ENCODE measurements around the gene MYCT1.

DNA sequence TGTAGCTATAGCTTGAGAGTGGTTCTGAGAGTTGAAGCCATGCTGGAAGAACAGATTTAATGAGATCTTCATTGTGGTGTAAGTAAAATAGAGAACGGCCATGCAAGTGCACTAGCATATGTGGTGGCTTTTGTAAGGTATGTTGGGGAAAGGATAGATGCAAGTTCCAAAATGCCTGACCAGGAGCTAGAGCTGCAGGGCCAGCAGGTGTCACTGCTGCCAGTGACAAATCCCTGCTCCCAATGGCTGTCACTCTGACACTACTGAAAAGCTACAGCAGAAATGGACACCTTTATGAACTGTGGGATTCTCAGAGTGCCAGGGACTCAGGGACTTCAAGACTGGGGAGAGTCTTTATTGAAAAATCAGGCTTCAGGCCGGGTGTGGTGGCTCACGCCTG lies 29.8 kb downstream of the MYCT1 start:
- TF ChIP-seq POLR2A (IDR thresholded peaks at IDR 0.05) = no peak
- TF ChIP-seq, protein P1, sequence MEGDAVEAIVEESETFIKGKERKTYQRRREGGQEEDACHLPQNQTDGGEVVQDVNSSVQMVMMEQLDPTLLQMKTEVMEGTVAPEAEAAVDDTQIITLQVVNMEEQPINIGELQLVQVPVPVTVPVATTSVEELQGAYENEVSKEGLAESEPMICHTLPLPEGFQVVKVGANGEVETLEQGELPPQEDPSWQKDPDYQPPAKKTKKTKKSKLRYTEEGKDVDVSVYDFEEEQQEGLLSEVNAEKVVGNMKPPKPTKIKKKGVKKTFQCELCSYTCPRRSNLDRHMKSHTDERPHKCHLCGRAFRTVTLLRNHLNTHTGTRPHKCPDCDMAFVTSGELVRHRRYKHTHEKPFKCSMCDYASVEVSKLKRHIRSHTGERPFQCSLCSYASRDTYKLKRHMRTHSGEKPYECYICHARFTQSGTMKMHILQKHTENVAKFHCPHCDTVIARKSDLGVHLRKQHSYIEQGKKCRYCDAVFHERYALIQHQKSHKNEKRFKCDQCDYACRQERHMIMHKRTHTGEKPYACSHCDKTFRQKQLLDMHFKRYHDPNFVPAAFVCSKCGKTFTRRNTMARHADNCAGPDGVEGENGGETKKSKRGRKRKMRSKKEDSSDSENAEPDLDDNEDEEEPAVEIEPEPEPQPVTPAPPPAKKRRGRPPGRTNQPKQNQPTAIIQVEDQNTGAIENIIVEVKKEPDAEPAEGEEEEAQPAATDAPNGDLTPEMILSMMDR (IDR thresholded peaks at IDR 0.05) = no peak
- no peak for TF ChIP-seq POLR2AphosphoS5 (IDR thresholded peaks at IDR 0.05)
